SK-N-SH treated with all-trans-retinoic acid at 6 μM for 48 hours (cell line): ENCODE measurements around the gene RO60.
"Not testable (repeated sequence)": the region's sequence is repeated elsewhere in the genome, so short reads cannot be mapped to it uniquely, and the experiment has no call there.

ENCODE experiments used
- ATAC-seq: fragments of 200-7000 bp; cut with Tn5 transposase; 3 replicates; pipeline ENCODE4 v1.9.1; 2020; ENCODE audit warnings: mild to moderate bottlenecking, moderate library complexity
- ARNTL ChIP-seq: fragments of 450-650 bp; formaldehyde crosslinking; IDR thresholded peaks from 2 replicates; pipeline ENCODE4 v1.5.0; 2020; ENCODE audit warnings: low read depth, mild to moderate bottlenecking, moderate library complexity, borderline replicate concordance
- CREB5 ChIP-seq: fragments of 250-450 bp; sonication (Bioruptor Pico); IDR thresholded peaks from 2 replicates; pipeline ENCODE4 v1.5.1; 2020; ENCODE audit warnings: low read depth, mild to moderate bottlenecking, moderate library complexity
- CSDC2 ChIP-seq: fragments of 250-450 bp; sonication (Bioruptor Pico); IDR thresholded peaks from 2 replicates; pipeline ENCODE4 v1.5.0; 2020; ENCODE audit warnings: mild to moderate bottlenecking, moderate library complexity
- ESRRG ChIP-seq: fragments of 250-450 bp; sonication (Bioruptor Pico); IDR thresholded peaks from 2 replicates; pipeline ENCODE4 v1.6.1; 2021; ENCODE audit warnings: mild to moderate bottlenecking
- GLIS3 ChIP-seq: fragments of 250-450 bp; sonication (Bioruptor Pico); IDR thresholded peaks from 2 replicates; pipeline ENCODE4 v1.5.0; 2020; ENCODE audit warnings: mild to moderate bottlenecking, moderate library complexity
- ISL1 ChIP-seq: fragments of 250-450 bp; sonication (Bioruptor Pico); IDR thresholded peaks from 2 replicates; pipeline ENCODE4 v2.1.2; 2022; ENCODE audit warnings: mild to moderate bottlenecking, moderate library complexity
- OSR1 ChIP-seq: fragments of 250-450 bp; sonication (Bioruptor Pico); IDR thresholded peaks from 2 replicates; pipeline ENCODE4 v1.8.0; 2022; ENCODE audit warnings: moderate library complexity, mild to moderate bottlenecking, inconsistent platforms
- PATZ1 ChIP-seq: fragments of 250-450 bp; sonication (Bioruptor Pico); IDR thresholded peaks from 2 replicates; pipeline ENCODE4 v1.8.0; 2020; ENCODE audit warnings: mild to moderate bottlenecking, moderate library complexity, borderline replicate concordance
- POU6F1 ChIP-seq: fragments of 250-450 bp; sonication (Bioruptor Pico); IDR thresholded peaks from 2 replicates; pipeline ENCODE4 v1.8.0; 2021; ENCODE audit warnings: low read depth, mild to moderate bottlenecking, moderate library complexity, borderline replicate concordance
- PPARA ChIP-seq: fragments of 250-450 bp; sonication (Bioruptor Pico); IDR thresholded peaks from 2 replicates; pipeline ENCODE4 v1.5.0; 2020; ENCODE audit warnings: mild to moderate bottlenecking, borderline replicate concordance
- RARB ChIP-seq: fragments of 250-450 bp; sonication (Bioruptor Pico); IDR thresholded peaks from 2 replicates; pipeline ENCODE4 v1.8.0; 2021; ENCODE audit warnings: mild to moderate bottlenecking, moderate library complexity
- SNAI2 ChIP-seq: fragments of 250-450 bp; sonication (Bioruptor Pico); IDR thresholded peaks from 2 replicates; pipeline ENCODE4 v1.5.0; 2020; ENCODE audit warnings: mild to moderate bottlenecking, moderate library complexity
- TCF4 ChIP-seq: fragments of 250-450 bp; sonication (Bioruptor Pico); IDR thresholded peaks from 2 replicates; pipeline ENCODE4 v1.8.0; 2021; ENCODE audit warnings: mild to moderate bottlenecking, moderate library complexity, borderline replicate concordance
- TOX ChIP-seq: fragments of 250-450 bp; sonication (Bioruptor Pico); IDR thresholded peaks from 2 replicates; pipeline ENCODE4 v1.8.0; 2021; ENCODE audit warnings: mild to moderate bottlenecking, moderate library complexity, borderline replicate concordance
- ZC3H10 ChIP-seq: fragments of 250-450 bp; sonication (Bioruptor Pico); IDR thresholded peaks from 2 replicates; pipeline ENCODE4 v1.5.1; 2021; ENCODE audit warnings: mild to moderate bottlenecking, moderate library complexity
- ZFP3 ChIP-seq: fragments of 250-450 bp; sonication (Bioruptor Pico); IDR thresholded peaks from 2 replicates; pipeline ENCODE4 v1.5.0; 2020; ENCODE audit warnings: mild to moderate bottlenecking, moderate library complexity
- ZNF70 ChIP-seq: fragments of 450-650 bp; formaldehyde crosslinking; IDR thresholded peaks from 2 replicates; pipeline ENCODE4 v1.5.0; 2020; ENCODE audit warnings: mild to moderate bottlenecking, moderate library complexity
- ZNF8 ChIP-seq: fragments of 450-650 bp; formaldehyde crosslinking; IDR thresholded peaks from 2 replicates; pipeline ENCODE4 v1.5.0; 2020; ENCODE audit warnings: mild to moderate bottlenecking, moderate library complexity

The RO60 gene

DNA sequence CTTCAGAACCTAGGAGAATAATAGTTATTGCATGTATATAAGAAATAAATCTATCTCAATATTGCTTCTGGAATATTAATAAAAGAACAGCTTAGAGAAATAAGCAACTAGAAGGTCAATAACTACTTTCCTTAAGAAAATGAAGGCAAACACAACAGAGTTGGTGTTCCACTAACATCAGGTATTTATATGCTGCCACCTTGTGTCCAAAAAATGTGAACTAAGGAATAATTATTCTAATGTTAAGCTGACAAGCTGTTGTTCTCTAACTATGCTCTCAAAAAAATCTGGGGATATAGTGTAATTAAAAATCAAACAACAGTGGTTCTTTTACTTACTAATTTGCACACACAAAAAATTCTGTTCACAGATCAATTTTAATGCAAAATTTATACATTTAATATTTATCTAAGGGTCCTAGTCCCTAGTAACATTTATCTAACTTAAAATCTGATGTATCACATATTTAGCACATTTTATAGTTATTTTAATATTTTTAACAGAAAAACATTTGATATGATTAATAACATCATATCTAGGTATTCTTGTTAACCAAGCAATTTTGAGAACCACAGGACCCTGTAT, 39.9 kb upstream of the RO60 start:
- no peak for TF ChIP-seq OSR1 (CRISPR knock-in tag)
- TF ChIP-seq ZC3H10 (CRISPR knock-in tag) = no peak
- TF ChIP-seq TCF4 = no peak
- no peak for TF ChIP-seq ISL1
- TF ChIP-seq CREB5 (CRISPR knock-in tag) = no peak
- no peak for TF ChIP-seq ESRRG (CRISPR knock-in tag)
- TF ChIP-seq ZNF70 (CRISPR knock-in tag) = no peak
- no peak for TF ChIP-seq POU6F1
- TF ChIP-seq CSDC2 = no peak
- no peak for TF ChIP-seq PPARA
- ATAC-seq = peak; percentile 94

- ATAC-seq = no peak
These were observed 34.2 kb upstream of the RO60 start for GRCh38 chr1:193025218-193025617.

GRCh38 chr1:193030280-193030679, 29.1 kb upstream of the RO60 start:
- TF ChIP-seq SNAI2 (no peak), PATZ1 (CRISPR knock-in tag) (no peak), ARNTL (CRISPR knock-in tag) (no peak), GLIS3 (no peak), RARB (CRISPR knock-in tag) (no peak), ZFP3 (CRISPR knock-in tag) (no peak)
- no peak for ATAC-seq

More at GRCh38 chr1:193025218-193025617, 34.2 kb upstream of the RO60 start:
- no peak for TF ChIP-seq ZC3H10 (CRISPR knock-in tag)
- no peak for TF ChIP-seq CREB5 (CRISPR knock-in tag)
- TF ChIP-seq, all 23 proteins: peak for 0

GRCh38 chr1:193031431-193031830, 28.0 kb upstream of the RO60 start:
- no peak for TF ChIP-seq CREB5 (CRISPR knock-in tag)
- TF ChIP-seq POU6F1 = no peak
- no peak for TF ChIP-seq OSR1 (CRISPR knock-in tag)
- no peak for TF ChIP-seq CSDC2
- no peak for TF ChIP-seq ZNF8 (CRISPR knock-in tag)
- no peak for TF ChIP-seq SNAI2
- no peak for TF ChIP-seq TOX
- no peak for TF ChIP-seq ESRRG (CRISPR knock-in tag)
- TF ChIP-seq ISL1 = no peak
- peak; percentile 80 for ATAC-seq

- ATAC-seq = not testable (repeated sequence)
These were observed 26.6 kb upstream of the RO60 start for GRCh38 chr1:193032643-193033427.
